PFSK-1 (cell line): ENCODE data around the gene UBE2L3.

Source experiments
- FOXP2 ChIP-seq: optimal IDR thresholded peaks from 2 replicates; pipeline ENCODE3; 2011; ENCODE audit warnings: borderline replicate concordance, control low read depth, inconsistent platforms; ENCODE audit not compliant: insufficient read depth; ENCODE audit errors: extremely low read length, extremely low read depth
- POLR2AphosphoS5 ChIP-seq: IDR thresholded peaks from 2 replicates; pipeline ENCODE4 v1.6.1; 2012; ENCODE audit warnings: low read depth, mild to moderate bottlenecking, control low read depth, low read length, moderate library complexity
- SIN3A ChIP-seq: IDR thresholded peaks from 2 replicates; pipeline ENCODE4 v1.6.1; 2012; ENCODE audit warnings: mild to moderate bottlenecking, low read length, moderate library complexity, borderline replicate concordance; ENCODE audit not compliant: insufficient read depth
- TAF1 ChIP-seq: IDR thresholded peaks from 2 replicates; pipeline ENCODE4 v1.6.1; 2012; ENCODE audit warnings: low read length, control low read depth, borderline replicate concordance; ENCODE audit not compliant: insufficient read depth

GRCh38 chr22:21579474-21579851, 11.9 kb downstream of the UBE2L3 start:
- TF ChIP-seq POLR2AphosphoS5 (no peak), SIN3A (no peak), FOXP2 (no peak), TAF1 (no peak)
